DMS153 treated with DMSO at 0.1 percent for 48 hours (cell line): ENCODE data around the gene GSTM3.
"Not testable (repeated sequence)": the region's sequence is repeated elsewhere in the genome, so short reads cannot be mapped to it uniquely, and the experiment has no call there.

ENCODE experiments used
- DNase-seq: peaks from one replicate; lab custom pipeline; 2025; ENCODE audit not compliant: unreplicated experiment; lab: John Stamatoyannopoulos, UW

The GSTM3 gene

GRCh38 chr1:109775398-109775797 is 34.6 kb upstream of the GSTM3 start:
- DNase-seq = no peak

- no peak for DNase-seq
These were observed 33.2 kb upstream of the GSTM3 start for GRCh38 chr1:109773900-109774485.

GRCh38 chr1:109773203-109773899 is 32.5 kb upstream of the GSTM3 start:
- DNase-seq = peak; percentile 65

GRCh38 chr1:109772658-109773202 is 31.9 kb upstream of the GSTM3 start:
- DNase-seq = no peak

DNA sequence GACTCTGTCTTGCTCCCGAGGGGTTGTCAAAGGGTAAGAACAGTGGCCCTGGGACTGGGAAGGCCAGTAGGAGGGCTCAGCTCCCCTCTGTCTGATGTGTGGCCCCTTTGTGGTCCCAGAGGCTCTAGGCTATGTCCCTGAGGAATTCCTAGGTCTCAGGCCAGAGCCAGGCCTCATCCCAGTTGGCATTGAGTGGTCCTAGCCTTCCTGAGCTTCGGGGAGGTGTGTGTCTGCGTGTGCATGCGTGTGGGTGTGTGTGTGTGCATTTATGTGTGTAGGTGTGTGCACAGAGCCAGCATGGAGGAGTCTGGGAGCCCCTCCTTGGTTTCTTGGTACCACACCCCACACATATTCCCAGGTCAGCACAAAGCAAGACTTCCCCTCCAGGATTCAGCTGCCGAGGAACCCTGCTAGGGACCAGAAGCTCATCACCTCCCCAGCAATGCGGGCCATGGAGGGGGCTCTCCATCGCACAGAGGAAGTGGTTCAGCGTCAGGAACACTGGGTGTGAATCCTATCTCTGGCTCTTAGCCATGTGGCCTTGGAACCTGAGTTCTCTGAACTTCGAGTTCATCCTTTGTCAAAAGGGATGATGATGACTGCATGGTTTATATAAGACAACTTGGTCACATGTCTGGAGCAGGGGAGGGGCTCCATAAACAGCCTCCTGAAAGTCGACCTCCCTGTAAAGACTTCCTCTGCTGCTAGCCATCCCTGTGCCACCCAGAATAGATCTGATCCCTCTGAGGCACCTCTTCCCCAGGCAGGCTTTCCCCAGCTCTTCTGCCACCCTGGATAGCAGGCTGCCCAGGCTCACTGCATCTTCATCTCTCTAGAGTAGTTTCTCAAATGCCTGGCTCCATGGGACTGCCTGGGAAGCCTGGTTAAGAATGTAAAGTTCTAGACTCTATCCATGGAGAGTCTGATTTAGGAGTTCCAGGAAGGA is 31.1 kb upstream of the GSTM3 start:
- DNase-seq = no peak

DNA sequence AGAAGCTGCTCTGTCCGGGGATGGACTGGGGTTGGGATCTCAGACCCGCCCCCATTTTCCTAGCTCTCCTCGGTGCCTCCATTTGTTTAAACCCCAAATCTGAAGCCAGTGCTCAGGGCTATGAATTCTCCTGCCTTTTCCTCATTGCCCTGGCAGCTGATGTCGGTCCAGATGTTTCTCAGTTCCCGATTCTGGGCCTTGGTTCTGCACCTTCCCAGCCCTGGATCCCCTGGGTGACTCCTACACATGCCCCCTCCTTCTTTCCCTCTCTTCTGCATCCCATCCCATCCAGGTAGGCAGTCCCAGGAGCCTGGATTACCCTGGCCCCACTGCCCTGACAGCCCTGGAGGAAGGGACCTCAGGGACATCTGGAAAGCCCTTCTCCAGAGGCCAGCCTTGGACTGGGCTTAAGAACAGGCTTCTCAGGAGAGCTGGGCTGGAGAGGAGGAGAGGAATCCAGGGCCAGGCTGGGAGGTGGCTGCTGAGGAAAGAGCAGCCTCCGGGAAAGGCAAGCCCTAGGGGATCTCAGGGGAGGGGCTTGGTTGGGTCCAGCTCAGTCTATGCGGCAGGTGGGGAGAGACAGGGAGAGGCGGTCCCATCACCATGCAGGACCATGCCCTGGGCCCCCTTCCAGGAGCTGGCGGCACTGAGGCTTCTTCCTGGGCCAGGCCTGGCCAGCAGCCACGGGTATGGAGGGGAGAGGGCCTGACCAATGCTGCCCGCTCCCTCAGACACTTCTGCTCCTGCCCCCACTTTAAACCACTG is 29.7 kb upstream of the GSTM3 start:
- no peak for DNase-seq

- no peak for DNase-seq
These were observed 28.7 kb upstream of the GSTM3 start for GRCh38 chr1:109769330-109770078.

- DNase-seq = no peak
These were observed 28.0 kb upstream of the GSTM3 start for GRCh38 chr1:109768820-109769219.

DNA sequence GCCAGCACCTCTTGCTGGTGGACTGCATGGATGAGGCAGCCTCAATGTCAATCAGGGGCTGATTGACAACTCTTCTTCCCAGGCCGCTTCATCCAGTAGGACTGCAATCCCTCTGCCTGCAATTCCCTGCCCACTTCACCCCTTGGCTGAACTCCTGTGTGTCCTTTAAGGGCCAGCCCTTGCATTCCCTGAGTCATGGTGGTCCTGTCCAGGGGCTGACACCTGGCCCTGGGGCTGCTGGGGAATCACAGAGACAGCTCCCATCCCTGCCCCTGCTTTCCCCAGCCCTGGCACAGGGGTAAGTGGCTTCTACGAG is 27.5 kb upstream of the GSTM3 start:
- no peak for DNase-seq

DNA sequence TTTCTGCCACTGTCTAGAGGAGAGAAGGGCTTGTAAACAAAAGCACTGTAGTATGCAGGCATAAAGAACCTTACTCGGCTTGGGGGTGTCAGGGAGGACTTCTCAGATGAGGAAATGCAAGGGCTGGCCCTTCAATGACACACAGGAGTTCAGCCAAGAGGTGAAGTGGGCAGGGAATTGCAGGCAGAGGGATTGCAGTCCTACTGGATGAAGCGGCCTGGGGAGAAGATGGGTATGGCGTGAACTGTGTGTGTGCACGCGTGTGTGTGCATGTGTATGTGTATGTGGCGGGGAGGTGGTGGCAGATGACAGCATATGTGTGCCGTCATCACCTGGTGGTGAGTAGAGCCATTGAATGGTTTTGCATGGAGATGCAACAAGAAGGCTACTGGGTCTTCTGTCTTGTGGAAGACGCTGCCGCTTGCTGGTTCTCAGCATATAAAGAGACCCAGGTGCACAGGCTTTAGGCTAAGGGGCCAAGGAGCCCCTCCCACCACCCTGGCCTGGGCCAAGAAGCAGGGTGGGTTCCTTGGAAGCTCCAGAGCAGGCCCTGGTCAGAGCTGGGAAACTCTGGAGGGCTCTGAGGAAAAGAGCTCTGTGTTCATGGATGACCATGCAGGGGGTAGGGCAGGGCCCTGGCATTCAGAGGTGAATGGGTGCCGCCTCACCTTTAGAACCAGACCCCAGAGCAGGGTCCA is 26.9 kb upstream of the GSTM3 start:
- DNase-seq = no peak

DNA sequence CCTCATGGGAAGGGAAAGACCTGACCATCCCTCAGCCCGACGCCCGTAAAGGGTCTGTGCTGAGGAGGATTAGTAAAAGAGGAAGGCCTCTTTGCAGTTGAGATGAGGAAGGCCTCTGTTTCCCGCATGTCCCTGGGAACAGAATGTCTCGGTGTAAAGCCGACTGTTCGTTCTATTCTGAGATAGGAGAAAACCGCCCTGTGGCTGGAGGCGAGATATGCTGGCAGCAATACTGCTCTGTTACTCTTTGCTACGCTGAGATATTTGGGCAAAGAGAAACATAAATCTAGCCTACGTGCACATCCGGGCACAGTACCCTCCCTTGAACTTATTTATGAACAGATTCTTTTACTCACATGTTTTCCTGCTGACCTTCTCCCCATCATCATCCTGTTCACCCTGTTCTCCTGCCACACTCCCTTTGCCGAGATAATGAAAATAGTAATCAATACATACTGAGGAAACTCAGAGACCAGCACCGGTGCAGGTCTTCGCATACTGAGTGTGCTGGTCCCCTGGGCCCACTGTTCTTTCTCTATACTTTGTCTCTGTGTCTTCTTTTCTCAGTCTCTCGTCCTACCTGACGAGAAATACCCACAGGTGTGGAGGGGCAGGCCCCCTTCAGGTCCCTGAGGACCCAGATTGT is 26.3 kb upstream of the GSTM3 start:
- DNase-seq = not testable (repeated sequence)

DNA sequence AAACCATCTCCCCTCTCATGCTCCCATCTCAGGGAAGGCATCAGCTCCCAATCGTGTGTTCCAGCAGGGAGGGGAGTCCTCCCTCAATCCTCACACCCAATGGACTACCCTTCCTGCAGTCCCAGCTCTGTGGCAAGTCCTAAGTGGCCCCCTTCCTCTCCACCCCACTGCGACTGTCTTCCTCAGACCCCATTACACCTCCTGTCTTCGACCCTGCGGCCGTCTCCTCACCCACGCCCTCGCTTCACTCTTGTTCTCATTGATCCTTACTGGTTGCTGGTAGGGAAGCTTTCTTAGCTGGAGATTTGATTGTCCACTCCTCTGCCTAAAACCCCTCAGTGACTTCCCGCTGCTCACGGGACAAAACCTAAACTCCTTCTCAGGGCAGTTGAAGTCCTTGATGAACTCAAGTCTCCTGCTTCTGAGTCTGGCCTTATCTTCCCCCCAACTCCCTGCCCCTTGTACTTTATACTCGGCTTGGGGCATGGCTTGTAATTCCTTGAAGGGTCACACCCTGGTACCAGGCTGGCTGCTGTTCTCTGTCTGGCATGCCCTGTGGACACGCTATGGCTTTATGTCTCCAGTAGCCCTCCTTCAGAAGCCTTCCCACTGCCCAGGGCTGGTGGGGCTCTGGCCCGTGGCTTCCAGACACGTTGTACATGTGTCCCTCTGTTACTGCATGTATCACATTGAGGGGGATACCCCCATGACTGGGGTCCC is 25.2 kb upstream of the GSTM3 start:
- DNase-seq = no peak

GRCh38 chr1:109765483-109765815 is 24.6 kb upstream of the GSTM3 start:
- DNase-seq = no peak

DNA sequence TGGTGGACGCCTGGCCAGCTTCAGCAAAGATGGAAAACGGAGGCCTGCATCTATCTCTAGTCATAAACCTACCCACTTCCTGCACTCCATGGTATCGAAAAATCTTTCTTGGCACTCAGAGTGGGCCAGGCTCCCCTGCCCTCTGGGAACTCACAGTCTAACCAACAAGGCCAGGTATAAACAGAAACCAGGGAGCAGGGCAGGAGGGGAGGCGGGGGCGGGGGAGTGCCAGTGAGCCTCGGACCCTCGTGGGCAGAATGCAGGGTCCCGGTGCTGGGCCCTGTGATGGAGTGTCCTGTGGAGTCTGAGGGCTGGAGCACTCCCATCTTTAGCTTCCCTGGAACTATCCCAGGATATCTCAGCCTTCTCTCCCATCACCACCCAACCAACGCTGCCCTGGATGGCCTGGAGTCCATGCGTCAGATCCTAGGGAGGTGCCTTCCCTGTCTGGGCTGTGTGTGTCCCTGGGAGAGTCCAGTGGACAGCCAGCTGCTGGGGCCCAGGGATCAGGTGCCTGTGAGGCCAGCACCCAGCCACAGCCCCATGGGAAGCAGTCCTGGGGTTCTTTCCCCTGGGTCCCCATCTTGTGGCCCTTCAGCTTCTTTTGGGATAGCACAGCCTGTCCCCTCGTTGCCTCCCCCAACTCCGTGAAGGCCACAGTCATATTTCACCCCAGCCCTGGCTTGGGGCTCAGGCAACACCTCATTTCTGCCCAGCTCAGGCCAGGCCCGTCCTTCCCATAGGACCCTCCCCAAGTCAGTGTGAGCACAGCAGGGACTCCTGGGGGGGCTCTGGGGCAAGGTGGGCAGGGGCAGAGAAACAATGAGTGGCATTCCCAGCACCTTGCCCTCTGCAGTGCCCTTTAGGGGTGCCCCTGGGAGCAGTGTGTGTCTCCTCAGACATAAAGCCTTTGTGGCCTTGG is 24.0 kb upstream of the GSTM3 start:
- DNase-seq = no peak

DNA sequence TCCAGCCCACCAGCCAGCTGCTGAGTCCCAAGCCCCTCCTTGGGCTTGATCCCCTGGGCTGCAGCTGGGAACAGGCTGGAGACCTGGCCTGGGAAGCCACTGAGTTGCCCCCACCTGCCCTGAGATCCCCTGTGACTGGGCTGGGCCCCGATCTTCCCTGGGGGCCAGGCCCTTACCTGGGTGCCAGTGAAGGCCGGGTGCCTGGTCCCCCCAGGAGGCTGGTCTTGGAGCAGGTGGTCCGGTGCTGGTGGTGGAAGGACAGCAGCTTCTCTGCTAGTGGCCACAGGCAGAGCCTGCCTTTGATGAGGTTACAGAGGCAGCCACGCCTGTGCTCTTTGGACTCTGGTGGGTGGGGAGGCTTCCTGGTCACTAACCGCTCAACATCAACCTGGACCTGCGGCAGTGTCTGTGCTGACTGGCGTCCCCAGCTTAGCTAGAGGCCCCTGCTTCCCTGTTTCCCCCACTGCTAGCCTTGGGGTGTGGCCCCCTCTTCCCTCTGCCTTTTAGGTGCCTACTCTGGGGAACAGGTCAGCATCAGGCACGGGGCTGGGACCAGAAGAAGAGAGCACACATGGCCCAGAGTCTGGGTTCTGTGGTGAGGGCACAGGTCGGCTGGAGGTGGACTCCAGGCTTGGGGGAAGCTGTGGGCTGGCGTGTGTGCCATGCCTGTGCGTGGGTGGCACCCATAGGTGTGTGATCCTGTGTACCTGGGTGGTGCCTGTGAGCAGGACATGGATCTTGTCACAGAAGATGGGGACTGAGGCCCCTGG is 23.0 kb upstream of the GSTM3 start, which contains the start of gene EPS8L3:
TSS of gene EPS8L3 (minus strand) at position 278 of the 770 bp plus-strand sequence. CDS start 2,174 bp downstream, outside the sequence.
- no peak for DNase-seq

DNA sequence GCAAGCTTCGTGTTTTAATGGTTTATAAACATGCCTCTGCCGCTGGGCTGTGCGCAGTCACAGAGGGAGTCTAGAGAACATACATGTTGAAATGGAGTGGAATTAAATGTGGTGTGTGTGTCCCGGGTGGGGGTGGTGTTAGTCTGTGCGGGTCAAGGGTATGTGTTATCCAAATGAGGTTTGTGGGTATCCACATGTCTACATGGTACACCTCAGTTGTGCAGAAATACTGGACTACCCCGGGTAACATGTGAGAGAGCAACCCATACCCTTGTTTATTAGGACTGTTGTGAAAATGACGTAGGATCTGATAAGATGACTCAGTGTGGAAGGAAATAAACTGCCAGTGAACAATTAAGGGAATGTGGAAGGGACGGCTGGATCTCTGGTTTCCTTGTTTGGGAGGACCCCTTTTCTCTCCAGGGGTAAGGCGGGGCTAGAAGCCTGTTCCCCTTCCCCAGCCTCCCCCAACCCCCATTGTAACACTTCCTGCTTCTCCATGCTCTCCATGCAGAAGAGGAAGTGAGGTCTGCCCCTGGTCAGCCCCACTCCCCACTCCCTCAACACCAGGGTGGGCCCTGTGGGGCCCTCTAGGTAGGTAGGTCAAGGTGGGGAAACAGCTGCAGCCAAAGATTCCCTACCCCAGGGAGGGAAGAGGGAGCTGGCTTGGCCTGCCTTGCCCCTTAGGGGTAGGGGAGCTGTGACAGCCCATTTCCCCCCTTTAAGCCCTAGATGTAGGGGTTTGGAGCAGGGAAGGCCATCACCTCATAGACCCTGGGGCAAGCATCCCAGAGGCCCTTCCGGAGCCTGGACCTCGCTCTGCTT is 22.2 kb upstream of the GSTM3 start:
- DNase-seq = no peak
